H1 (cell line): ENCODE data around the gene GABRR1. TPM values are rescaled to one million over a fixed set of nuclear protein-coding genes. Genes with fewer than 3 reads are reported as not detected.

Experiments used
- CTCF ChIA-PET: fragments of 300-600 bp; sonication (Branson Sonifier 250); formaldehyde crosslinking; loops from one replicate; lab custom pipeline; 2021; ENCODE audit not compliant: partially characterized antibody; lab: Charles Lee
- POLR2A ChIA-PET: fragments of 300-600 bp; sonication (Branson Sonifier 250); formaldehyde crosslinking; loops from one replicate; lab custom pipeline; 2021; ENCODE audit warnings: inconsistent platforms; ENCODE audit not compliant: partially characterized antibody; lab: Charles Lee
- DNase-seq, 2 experiments: peaks; one replicate each; pipeline versions ENCODE4 v3.0.0 to v3.0.0-alpha.2; 2010 to 2022; ENCODE audit warnings: low spot score in 2 of 2, low read depth in 1 of 2, mixed read lengths in 1 of 2
- FAIRE-seq: peaks from 2 replicates; lab custom pipeline; 2011; peaks lifted over from hg19 to GRCh38; lab: Jason Lieb, UNC
- H2AFZ ChIP-seq: 2 replicates; pipeline ENCODE4 v1.8.1; 2012; ENCODE audit warnings: low read length, inconsistent platforms
- H2AK5ac ChIP-seq: 2 replicates; pipeline ENCODE4 v1.6.1; 2013; ENCODE audit warnings: low read depth, low read length
- H2BK120ac ChIP-seq: replicated peaks from 2 replicates; pipeline ENCODE3; 2013; ENCODE audit warnings: low read depth, low read length, inconsistent platforms
- H2BK12ac ChIP-seq: 2 replicates; pipeline ENCODE4 v1.6.1; 2013; ENCODE audit warnings: low read depth, low read length
- H2BK15ac ChIP-seq: 2 replicates; pipeline ENCODE4 v1.6.1; 2013; ENCODE audit warnings: low read length
- H2BK20ac ChIP-seq: 2 replicates; pipeline ENCODE4 v1.6.1; 2013; ENCODE audit warnings: low read length
- H2BK5ac ChIP-seq: 2 replicates; pipeline ENCODE4 v1.6.1; 2013; ENCODE audit warnings: low read depth, low read length
- H3K14ac ChIP-seq: 2 replicates; pipeline ENCODE4 v1.6.1; 2013; ENCODE audit warnings: inconsistent platforms; ENCODE audit not compliant: insufficient read length
- H3K18ac ChIP-seq: 2 replicates; pipeline ENCODE4 v1.6.1; 2013; ENCODE audit warnings: low read length; ENCODE audit errors: extremely low read depth
- H3K23ac ChIP-seq: 2 replicates; pipeline ENCODE4 v1.6.1; 2013; ENCODE audit warnings: inconsistent platforms; ENCODE audit not compliant: insufficient read length
- H3K23me2 ChIP-seq: 2 replicates; pipeline ENCODE4 v1.6.1; 2013; ENCODE audit warnings: low read depth, low read length
- H3K27ac ChIP-seq: 2 replicates; pipeline ENCODE4 v1.6.1; 2011; ENCODE audit warnings: low read depth, low read length, inconsistent platforms
- H3K27me3 ChIP-seq, 4 experiments: replicated peaks in 1 of 4; 1 replicate in 1 of 4; 2 replicates in 3 of 4; pipeline versions ENCODE4 v1.6.1 to v1.8.1; 2011 to 2013; ENCODE audit warnings: low read length in 3 of 4, mild to moderate bottlenecking in 3 of 4, inconsistent platforms in 2 of 4, mixed read lengths in 2 of 4, moderate library complexity in 1 of 4; ENCODE audit not compliant: control insufficient read depth in 3 of 4, insufficient read depth in 3 of 4; ENCODE audit errors: extremely low read depth in 1 of 4
- H3K36me3 ChIP-seq, 4 experiments: 2 replicates each; pipeline versions ENCODE4 v1.6.1 to v1.8.1; 2011 to 2013; ENCODE audit warnings: mild to moderate bottlenecking in 4 of 4, low read length in 3 of 4, moderate library complexity in 2 of 4, control low read depth in 1 of 4, inconsistent platforms in 1 of 4; ENCODE audit not compliant: insufficient read depth in 4 of 4, control insufficient read depth in 2 of 4
- H3K4ac ChIP-seq: replicated peaks from 2 replicates; pipeline ENCODE3; 2013; ENCODE audit warnings: low read length, low read depth, mixed read lengths, inconsistent platforms; ENCODE audit not compliant: insufficient read length
- H3K4me1 ChIP-seq, 4 experiments: replicated peaks in 1 of 4; 1 replicate in 1 of 4; 2 replicates in 3 of 4; pipeline versions ENCODE4 v1.6.1 to v1.8.1; 2011 to 2013; ENCODE audit warnings: low read length in 3 of 4, inconsistent platforms in 2 of 4, mixed read lengths in 1 of 4; ENCODE audit not compliant: insufficient read depth in 4 of 4, control insufficient read depth in 3 of 4
- H3K4me2 ChIP-seq, 2 experiments: 2 replicates each; pipeline versions ENCODE4 v1.6.1 to v1.8.1; 2011 to 2013; ENCODE audit warnings: low read depth in 2 of 2, low read length in 2 of 2, control low read depth in 1 of 2, inconsistent platforms in 1 of 2, mild to moderate bottlenecking in 1 of 2; ENCODE audit not compliant: insufficient read depth in 1 of 2
- H3K4me3 ChIP-seq, 4 experiments: fragments of 200-600, 300-600 bp in 1 of 4; sonication (generic), shearing (Covaris generic), sonication (Bioruptor Twin) in 1 of 4; 2 replicates each; pipeline versions ENCODE4 v1.5.1 to v1.8.1; 2011 to 2016; ENCODE audit warnings: low read length in 4 of 4, low read depth in 3 of 4, control low read depth in 2 of 4, inconsistent platforms in 2 of 4, mild to moderate bottlenecking in 2 of 4, mixed read lengths in 1 of 4, moderate library complexity in 1 of 4; ENCODE audit not compliant: insufficient read depth in 2 of 4; ENCODE audit errors: extremely low read depth in 1 of 4
- H3K56ac ChIP-seq: replicated peaks from 2 replicates; pipeline ENCODE3; 2013; ENCODE audit warnings: low read depth, mild to moderate bottlenecking, mixed read lengths, low read length, inconsistent platforms; ENCODE audit not compliant: insufficient read length
- H3K79me1 ChIP-seq: 2 replicates; pipeline ENCODE4 v1.6.1; 2013; ENCODE audit warnings: low read depth, low read length, control low read depth
- H3K79me2 ChIP-seq, 2 experiments: 2 replicates each; pipeline versions ENCODE4 v1.6.1 to v1.8.1; 2012 to 2013; ENCODE audit warnings: low read length in 2 of 2, mild to moderate bottlenecking in 2 of 2, inconsistent platforms in 1 of 2; ENCODE audit not compliant: insufficient read depth in 2 of 2, control insufficient read depth in 1 of 2
- H3K9ac ChIP-seq, 4 experiments: replicated peaks in 1 of 4; 1 replicate in 1 of 4; 2 replicates in 3 of 4; pipeline versions ENCODE4 v1.6.1 to v1.8.1; 2011 to 2013; ENCODE audit warnings: low read depth in 3 of 4, low read length in 3 of 4, control low read depth in 2 of 4, mild to moderate bottlenecking in 2 of 4, moderate library complexity in 2 of 4, inconsistent platforms in 1 of 4; ENCODE audit errors: extremely low read depth in 1 of 4
- H3K9me3 ChIP-seq, 2 experiments: 2 replicates each; pipeline versions ENCODE4 v1.6.1 to v1.8.1; 2012 to 2013; ENCODE audit warnings: mild to moderate bottlenecking in 2 of 2, moderate library complexity in 2 of 2, control low read depth in 1 of 2, inconsistent platforms in 1 of 2, low read depth in 1 of 2, low read length in 1 of 2, mixed read lengths in 1 of 2; ENCODE audit not compliant: insufficient read depth in 2 of 2
- H4K20me1 ChIP-seq, 2 experiments: replicated peaks in 1 of 2; 2 replicates each; pipeline versions ENCODE3 to v1.8.1; 2011 to 2013; ENCODE audit warnings: inconsistent platforms in 2 of 2, low read length in 2 of 2, mild to moderate bottlenecking in 1 of 2; ENCODE audit not compliant: insufficient read depth in 2 of 2, control insufficient read depth in 1 of 2
- H4K5ac ChIP-seq: 2 replicates; pipeline ENCODE4 v1.6.1; 2013; ENCODE audit warnings: low read length, low read depth, mixed read lengths, inconsistent platforms; ENCODE audit not compliant: insufficient read length
- H4K8ac ChIP-seq: 2 replicates; pipeline ENCODE4 v1.8.0; 2013; ENCODE audit warnings: mild to moderate bottlenecking, moderate library complexity, low read length, inconsistent platforms; ENCODE audit not compliant: insufficient read depth; ENCODE audit errors: extremely low read depth
- H4K91ac ChIP-seq: replicated peaks from 2 replicates; pipeline ENCODE3; 2013; ENCODE audit warnings: low read length, mixed read lengths, inconsistent platforms; ENCODE audit not compliant: insufficient read length
- CBX5 ChIP-seq: fragments of 300-800, 300-1000 bp; sonication (generic); IDR thresholded peaks from 2 replicates; pipeline ENCODE4 v1.7.1; 2016; ENCODE audit warnings: antibody characterized with exemption, low read length, low read depth
- CBX8 ChIP-seq: fragments of 300-800, 300-1000 bp; sonication (generic); IDR thresholded peaks from 2 replicates; pipeline ENCODE4 v1.7.1; 2016; ENCODE audit warnings: low read depth, low read length, borderline replicate concordance
- CEBPB ChIP-seq: IDR thresholded peaks from 2 replicates; pipeline ENCODE4 v1.6.1; 2012; ENCODE audit warnings: low read depth, low read length
- EZH2 ChIP-seq: fragments of 200-600 bp; sonication (generic); IDR thresholded peaks from 2 replicates; pipeline ENCODE4 v1.7.1; 2012; ENCODE audit warnings: low read depth, mild to moderate bottlenecking, moderate library complexity, low read length, inconsistent platforms; ENCODE audit not compliant: severe bottlenecking
- FOSL1 ChIP-seq: IDR thresholded peaks from 2 replicates; pipeline ENCODE4 v1.6.1; 2011; ENCODE audit warnings: mild to moderate bottlenecking, low read depth, low read length, moderate library complexity; ENCODE audit not compliant: insufficient read depth
- GABPA ChIP-seq: IDR thresholded peaks from 2 replicates; pipeline ENCODE4 v1.6.1; 2011; ENCODE audit warnings: mild to moderate bottlenecking, low read length, moderate library complexity, borderline replicate concordance; ENCODE audit not compliant: insufficient read depth
- JUND ChIP-seq: IDR thresholded peaks from 2 replicates; pipeline ENCODE4 v1.6.1; 2011; ENCODE audit warnings: mild to moderate bottlenecking, improper control_type of control experiment, low read length
- KDM4A ChIP-seq: IDR thresholded peaks from one replicate; pipeline ENCODE4 v1.7.1; 2012; ENCODE audit warnings: low read depth, mild to moderate bottlenecking, moderate library complexity, low read length, inconsistent platforms; ENCODE audit not compliant: severe bottlenecking
- MAFK ChIP-seq: IDR thresholded peaks from 2 replicates; pipeline ENCODE4 v1.6.1; 2012; ENCODE audit warnings: low read depth, mild to moderate bottlenecking, improper control_type of control experiment, low read length
- RAD21 ChIP-seq, 2 experiments: IDR thresholded peaks in 1 of 2; conservative IDR thresholded peaks in 1 of 2; 2 replicates each; pipeline ENCODE4 v1.6.1; 2011; ENCODE audit warnings: low read depth in 2 of 2, low read length in 2 of 2, improper control_type of control experiment in 1 of 2, inconsistent platforms in 1 of 2, mild to moderate bottlenecking in 1 of 2, moderate library complexity in 1 of 2
- RBBP5 ChIP-seq: IDR thresholded peaks from 2 replicates; pipeline ENCODE4 v1.7.1; 2012; ENCODE audit warnings: low read depth, mild to moderate bottlenecking, inconsistent platforms, low read length, moderate library complexity, borderline replicate concordance
- SIRT6 ChIP-seq: IDR thresholded peaks from one replicate; pipeline ENCODE4 v1.7.1; 2012; ENCODE audit warnings: low read length, inconsistent platforms
- TEAD4 ChIP-seq: IDR thresholded peaks from 2 replicates; pipeline ENCODE4 v1.6.1; 2012; ENCODE audit warnings: low read depth, low read length, inconsistent platforms, mixed read lengths
- WGBS, 2 experiments: shearing (Covaris generic) in 1 of 2; methylation state at CpG; one replicate each; pipeline versions ENCODE4 v1.1.6 to v1.1.7; 2013 to 2015; ENCODE audit warnings: low lambda C conversion rate in 2 of 2, mixed read lengths in 2 of 2, inconsistent platforms in 1 of 2, low coverage in 1 of 2, missing lambda C conversion rate in 1 of 2; ENCODE audit not compliant: insufficient replicate concordance in 2 of 2, insufficient coverage in 1 of 2, insufficient read length in 1 of 2; ENCODE audit errors: extremely low coverage in 1 of 2, missing lambda C conversion rate in 1 of 2; 5-methylcytosine and 5-hydroxymethylcytosine counted together
- polyA plus RNA-seq, 7 experiments: library from polyadenylated mRNA; depleted of rRNA in 3 of 7; stranded (reverse) in 5 of 7; unstranded in 2 of 7; fragments of >200 nt in 5 of 7; fragments of 200-250 nt in 2 of 7; gene quantifications; 1 replicate in 5 of 7; 2 replicates in 1 of 7; 4 replicates in 1 of 7; pipeline versions ENCODE4 v1.2.1 to v1.2.3, GENCODE V29; 2011 to 2013; ENCODE audit warnings: missing spikeins in 2 of 7, mixed read lengths in 2 of 7
- total RNA-seq: library from RNA; stranded (reverse); fragmentation: NEBNext Ultra II Directional; extraction: Animal tissue kit (Norgen Biotek cat#: 25700); gene quantifications from 2 replicates; pipeline ENCODE4 v1.2.1, GENCODE V29; 2021

The GABRR1 gene
- total and polyA plus RNA-seq, 2 of the 8 experiments (the other 6 are each of a cell fraction or from before 2014, with no cell fraction given), result 0.60 to 0.63 TPM

GRCh38 chr6:89180112-89180511 is 37.0 kb downstream of the GABRR1 start:
- H3K27me3 ChIP-seq, result no peaks in the 10 kb centered on the region
- no peaks in the 10 kb centered on the region for H3K9me3 ChIP-seq
- H3K4me3 ChIP-seq, result no peak overlapping the region
- H4K5ac ChIP-seq, result no peak overlapping the region
- no peak overlapping the region for H2BK20ac ChIP-seq
- no peak overlapping the region for H3K23ac ChIP-seq
- H3K4ac ChIP-seq, result no peak overlapping the region
- H3K79me2 ChIP-seq, result no peaks in the 10 kb centered on the region
- DNase-seq (no peak), FAIRE-seq (no peak)
- WGBS, 2 experiments, result 94% methylated on average over 12 of the region's 13 CpGs; no CpG with 5 or more reads in 1 of the 2 experiments
- no peaks in the 10 kb centered on the region for H3K79me1 ChIP-seq
- TF ChIP-seq KDM4A, result no peak
- TF ChIP-seq GABPA, result no peak
- no peak for TF ChIP-seq RAD21 (IDR thresholded peaks at IDR 0.05 in 1 of 2, conservative IDR thresholded peaks at IDR 0.05 in 1 of 2; ENCODE audit: low read depth in 2 of 2, low read length in 2 of 2)
- no peak for TF ChIP-seq RBBP5
- TF ChIP-seq EZH2, result no peak
- TF ChIP-seq SIRT6, result no peak
- TF ChIP-seq CBX5, result no peak
- TF ChIP-seq CEBPB, result no peak
- no peak for TF ChIP-seq FOSL1
- no peak for TF ChIP-seq CBX8
- no peak for TF ChIP-seq MAFK
- no peak for TF ChIP-seq TEAD4
- no peak for TF ChIP-seq JUND
- TF ChIP-seq, all 59 proteins: peak for 0
- Histone ChIP-seq H2AFZ (no peak overlapping the region), H2AK5ac (no peak overlapping the region), H2BK12ac (no peak overlapping the region), H3K4me1 (no peaks in the 10 kb centered on the region), H3K18ac (no peak overlapping the region), H3K56ac (no peak overlapping the region), H2BK5ac (no peak overlapping the region), H4K91ac (no peak overlapping the region), H3K23me2 (no peaks in the 10 kb centered on the region), H2BK120ac (no peak overlapping the region), H3K4me2 (no peak overlapping the region), H4K8ac (no peak overlapping the region), H3K27ac (no peak overlapping the region), H2BK15ac (no peak overlapping the region), H4K20me1 (no peaks in the 10 kb centered on the region), H3K14ac (no peak overlapping the region), H3K36me3 (no peaks in the 10 kb centered on the region), H3K9ac (no peak overlapping the region)
- ChIA-PET CTCF (interaction anchor here (1.1 to 1.9 kb wide), 5 partner anchors 9 to 197 kb away, joined by 4 to 6 read pairs (median 4); no protein-coding TSS in a partner anchor), POLR2A (interaction anchor here (0.6 to 0.8 kb wide), 2 partner anchors 10 to 452 kb away, joined by 3 read pairs; no protein-coding TSS in a partner anchor)
